Measurements from ENCODE around the gene XYLT1. TPM values are rescaled to one million over a fixed set of nuclear protein-coding genes. Genes with fewer than 3 reads are reported as not detected.

XYLT1 gene
- total and polyA plus RNA-seq, 2 of the 8 experiments (the other 6 are each of a cell fraction or from before 2014, with no cell fraction given), result 6.6 to 25.4 TPM

DNA sequence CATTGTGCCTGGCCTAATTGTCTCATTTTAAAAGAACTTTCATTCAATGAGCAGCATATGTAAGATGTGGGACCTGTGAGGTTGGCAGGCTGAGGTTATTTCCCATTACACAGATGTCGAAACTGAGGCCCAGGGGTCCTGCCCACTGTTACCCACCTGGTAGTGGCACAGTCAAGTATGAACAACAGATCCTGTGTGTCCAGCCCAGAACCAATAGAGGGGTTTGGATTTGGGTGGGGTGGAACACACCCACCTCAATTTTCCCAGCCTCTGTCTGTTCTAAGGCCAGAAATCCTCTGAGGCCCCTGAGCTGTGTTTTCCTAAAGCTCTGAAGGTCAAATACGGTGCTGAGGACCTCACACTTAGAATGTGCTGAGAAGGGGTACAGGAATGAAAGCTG, 179.5 kb downstream of the XYLT1 start:
- Histone ChIP-seq H3K4me3 (ENCODE audit: extremely low read depth in 1 of 4, insufficient read depth in 2 of 4, low read depth in 3 of 4, low read length in 4 of 4) (no peak overlapping the region), H2BK15ac (ENCODE audit: low read length) (no peak overlapping the region), H3K4me1 (replicated peaks in 1 of 4; ENCODE audit: control insufficient read depth in 3 of 4, insufficient read depth in 4 of 4, low read length in 3 of 4) (peaks cover 0 to 6% (median 4%) of the 10 kb centered on the region in 4 experiments; a peak in 4 of 7 replicates), H2AK5ac (ENCODE audit: low read depth, low read length) (no peak overlapping the region), H3K14ac (ENCODE audit: insufficient read length) (no peak overlapping the region), H4K20me1 (replicated peaks in 1 of 2; ENCODE audit: control insufficient read depth in 1 of 2, insufficient read depth in 2 of 2, low read length in 2 of 2) (no peaks in the 10 kb centered on the region), H3K36me3 (ENCODE audit: control insufficient read depth in 2 of 4, insufficient read depth in 4 of 4, low read length in 3 of 4) (no peaks in the 10 kb centered on the region), H3K23me2 (ENCODE audit: low read depth, low read length) (no peaks in the 10 kb centered on the region), H4K91ac (replicated peaks; ENCODE audit: insufficient read length, low read length) (no peak overlapping the region), H3K79me1 (ENCODE audit: low read depth, low read length) (peaks cover 4% of the 10 kb centered on the region; the same call in 1 of the 2 replicates), H2BK120ac (replicated peaks; ENCODE audit: low read depth, low read length) (no peak overlapping the region), H2BK5ac (ENCODE audit: low read depth, low read length) (no peak overlapping the region), H3K4ac (replicated peaks; ENCODE audit: insufficient read length, low read depth, low read length) (no peak overlapping the region), H2BK12ac (ENCODE audit: low read depth, low read length) (no peak overlapping the region), H3K27me3 (replicated peaks in 1 of 4; ENCODE audit: control insufficient read depth in 3 of 4, extremely low read depth in 1 of 4, insufficient read depth in 3 of 4, low read length in 3 of 4) (no peaks in the 10 kb centered on the region), H3K4me2 (ENCODE audit: insufficient read depth in 1 of 2, low read depth in 2 of 2, low read length in 2 of 2) (no peak overlapping the region), H3K27ac (ENCODE audit: low read depth, low read length) (no peak overlapping the region), H2BK20ac (ENCODE audit: low read length) (no peak overlapping the region), H4K5ac (ENCODE audit: insufficient read length, low read depth, low read length) (no peak overlapping the region), H3K18ac (ENCODE audit: extremely low read depth, low read length) (no peak overlapping the region), H3K23ac (ENCODE audit: insufficient read length) (no peak overlapping the region), H3K9ac (replicated peaks in 1 of 4; ENCODE audit: extremely low read depth in 1 of 4, low read depth in 3 of 4, low read length in 3 of 4) (no peak overlapping the region), H3K79me2 (ENCODE audit: control insufficient read depth in 1 of 2, insufficient read depth in 2 of 2, low read length in 2 of 2) (no peaks in the 10 kb centered on the region), H2AFZ (ENCODE audit: low read length) (no peak overlapping the region), H3K9me3 (ENCODE audit: insufficient read depth in 2 of 2, low read depth in 1 of 2, low read length in 1 of 2) (no peaks in the 10 kb centered on the region), H3K56ac (replicated peaks; ENCODE audit: insufficient read length, low read depth, low read length) (no peak overlapping the region), H4K8ac (ENCODE audit: extremely low read depth, insufficient read depth, low read length) (no peak overlapping the region)
- no peak for FAIRE-seq
- WGBS, 2 experiments (ENCODE audit: extremely low coverage in 1 of 2, insufficient coverage in 1 of 2, insufficient read length in 1 of 2, insufficient replicate concordance in 2 of 2, low coverage in 1 of 2, low lambda C conversion rate in 2 of 2, missing lambda C conversion rate in 1 of 2), result 93% methylated on average over 2 of the region's 2 CpGs; no CpG with 5 or more reads in 1 of the 2 experiments
- POLR2A ChIA-PET (ENCODE audit: partially characterized antibody), result interaction anchor here (0.8 kb wide), 1 partner anchor 56 kb away, joined by 3 read pairs; no protein-coding TSS in a partner anchor
- TF ChIP-seq KDM4A (IDR thresholded peaks at IDR 0.05; ENCODE audit: low read depth, low read length, severe bottlenecking) (no peak), KDM1A (IDR thresholded peaks at IDR 0.05; ENCODE audit: borderline replicate concordance, low read length) (no peak), TEAD4 (IDR thresholded peaks at IDR 0.05; ENCODE audit: low read depth, low read length) (no peak), RXRA (IDR thresholded peaks at IDR 0.05; ENCODE audit: insufficient read depth, low read depth, low read length) (no peak), JUN (IDR thresholded peaks at IDR 0.05; ENCODE audit: low read depth, low read length) (no peak), PHF8 (conservative IDR thresholded peaks at IDR 0.05; ENCODE audit: low read depth, low read length) (no peak), MAFK (IDR thresholded peaks at IDR 0.05; ENCODE audit: low read depth, low read length) (no peak), GABPA (IDR thresholded peaks at IDR 0.05; ENCODE audit: borderline replicate concordance, insufficient read depth, low read length) (no peak), SUZ12 (IDR thresholded peaks at IDR 0.05; ENCODE audit: low read length) (no peak), RFX5 (IDR thresholded peaks at IDR 0.05; ENCODE audit: borderline replicate concordance, low read depth, low read length) (no peak), FOSL1 (IDR thresholded peaks at IDR 0.05; ENCODE audit: insufficient read depth, low read depth, low read length) (no peak)
- no peak for DNase-seq (ENCODE audit: low read depth in 1 of 2, low spot score in 2 of 2)
- CTCF ChIA-PET (ENCODE audit: partially characterized antibody), result interaction anchor here (0.6 to 1.1 kb wide), 3 partner anchors 16 to 633 kb away, joined by 3 read pairs; no protein-coding TSS in a partner anchor

Measured in H1 (cell line).